H9 (cell line): Measurements from ENCODE around the gene EXOC3L1. TPM values are rescaled to one million over a fixed set of nuclear protein-coding genes. Genes with fewer than 3 reads are reported as not detected.

Source experiments
- DNase-seq: peaks from one replicate; pipeline ENCODE4 v3.0.0-alpha.2; 2017
- H2AFZ ChIP-seq: one replicate; pipeline ENCODE4 v1.6.1; 2013; ENCODE audit warnings: mild to moderate bottlenecking, low read length, control low read depth, moderate library complexity
- H2AK5ac ChIP-seq: 2 replicates; pipeline ENCODE4 v1.6.1; 2013; ENCODE audit warnings: low read length, control low read depth, mixed read lengths; ENCODE audit not compliant: insufficient read length
- H2BK120ac ChIP-seq: one replicate; pipeline ENCODE4 v1.6.1; 2013; ENCODE audit warnings: low read depth, mild to moderate bottlenecking, low read length, control low read depth, inconsistent platforms; ENCODE audit not compliant: poor library complexity, severe bottlenecking
- H2BK12ac ChIP-seq: 2 replicates; pipeline ENCODE4 v1.6.1; 2013; ENCODE audit warnings: low read length, control low read depth, mixed read lengths, low read depth; ENCODE audit not compliant: insufficient read length
- H2BK15ac ChIP-seq: 2 replicates; pipeline ENCODE4 v1.6.1; 2013; ENCODE audit warnings: low read depth, low read length, control low read depth
- H2BK20ac ChIP-seq: one replicate; pipeline ENCODE4 v1.6.1; 2013; ENCODE audit warnings: low read depth, mild to moderate bottlenecking, low read length, control low read depth, inconsistent platforms; ENCODE audit not compliant: poor library complexity, severe bottlenecking
- H2BK5ac ChIP-seq: 2 replicates; pipeline ENCODE4 v1.6.1; 2013; ENCODE audit warnings: low read length, control low read depth, mixed read lengths; ENCODE audit not compliant: insufficient read length
- H3K14ac ChIP-seq: 2 replicates; pipeline ENCODE4 v1.6.1; 2013; ENCODE audit warnings: low read length, control low read depth; ENCODE audit not compliant: insufficient read depth
- H3K18ac ChIP-seq: 2 replicates; pipeline ENCODE4 v1.6.1; 2013; ENCODE audit warnings: low read depth, mild to moderate bottlenecking, mixed read lengths, low read length, control low read depth; ENCODE audit not compliant: insufficient read length
- H3K23ac ChIP-seq: 2 replicates; pipeline ENCODE4 v1.6.1; 2013; ENCODE audit warnings: low read length, control low read depth, mixed read lengths, low read depth; ENCODE audit not compliant: insufficient read length
- H3K23me2 ChIP-seq: 2 replicates; pipeline ENCODE4 v1.6.1; 2013; ENCODE audit warnings: low read depth, mild to moderate bottlenecking, mixed read lengths, low read length, control low read depth; ENCODE audit not compliant: insufficient read length, poor library complexity, severe bottlenecking
- H3K27ac ChIP-seq: 2 replicates; pipeline ENCODE4 v1.5.1; 2013; ENCODE audit warnings: low read length, control low read depth, mixed read lengths, low read depth; ENCODE audit not compliant: insufficient read length
- H3K27me3 ChIP-seq: 2 replicates; pipeline ENCODE4 v1.6.1; 2013; ENCODE audit warnings: low read length, control low read depth, inconsistent platforms; ENCODE audit not compliant: insufficient read depth
- H3K4ac ChIP-seq: 2 replicates; pipeline ENCODE4 v1.6.1; 2013; ENCODE audit warnings: low read depth, mild to moderate bottlenecking, control low read depth, inconsistent platforms, low read length, moderate library complexity
- H3K4me1 ChIP-seq: 2 replicates; pipeline ENCODE4 v1.6.1; 2013; ENCODE audit warnings: low read length, control low read depth, inconsistent platforms; ENCODE audit not compliant: insufficient read depth
- H3K4me2 ChIP-seq: 2 replicates; pipeline ENCODE4 v1.6.1; 2013; ENCODE audit warnings: low read length, control low read depth, mixed read lengths; ENCODE audit not compliant: insufficient read length, insufficient read depth
- H3K56ac ChIP-seq: 2 replicates; pipeline ENCODE4 v1.6.1; 2013; ENCODE audit warnings: low read depth, mild to moderate bottlenecking, mixed read lengths, low read length, control low read depth; ENCODE audit not compliant: insufficient read length
- H3K79me1 ChIP-seq: 2 replicates; pipeline ENCODE4 v1.6.1; 2013; ENCODE audit warnings: low read depth, mild to moderate bottlenecking, moderate library complexity, low read length, control low read depth, inconsistent platforms; ENCODE audit not compliant: insufficient read depth, poor library complexity, severe bottlenecking
- H3K79me2 ChIP-seq: 2 replicates; pipeline ENCODE4 v1.6.1; 2013; ENCODE audit warnings: low read length, control low read depth, inconsistent platforms; ENCODE audit not compliant: insufficient read depth
- H3K9ac ChIP-seq: 2 replicates; pipeline ENCODE4 v1.6.1; 2013; ENCODE audit warnings: low read length, control low read depth, mixed read lengths; ENCODE audit not compliant: insufficient read length; ENCODE audit errors: extremely low read depth
- H3K9me3 ChIP-seq: one replicate; pipeline ENCODE4 v1.6.1; 2013; ENCODE audit warnings: low read depth, low read length, inconsistent platforms; ENCODE audit not compliant: control insufficient read depth
- H3T11ph ChIP-seq: one replicate; pipeline ENCODE4 v1.6.1; 2013; ENCODE audit warnings: mild to moderate bottlenecking, low read length, control low read depth, inconsistent platforms
- H4K20me1 ChIP-seq: one replicate; pipeline ENCODE4 v1.6.1; 2013; ENCODE audit not compliant: control insufficient read depth, insufficient read length, insufficient read depth
- H4K5ac ChIP-seq: 2 replicates; pipeline ENCODE4 v1.6.1; 2013; ENCODE audit warnings: low read depth, mild to moderate bottlenecking, mixed read lengths, low read length, control low read depth; ENCODE audit not compliant: insufficient read length
- H4K8ac ChIP-seq: replicated peaks from 2 replicates; pipeline ENCODE4 v1.6.1; 2013; ENCODE audit warnings: low read length, control low read depth, mixed read lengths, low read depth; ENCODE audit not compliant: insufficient read length
- H4K91ac ChIP-seq: 2 replicates; pipeline ENCODE4 v1.6.1; 2013; ENCODE audit warnings: low read depth, mild to moderate bottlenecking, moderate library complexity, mixed read lengths, low read length, control low read depth; ENCODE audit not compliant: insufficient read length
- H3K27ac Mint-ChIP-seq, 3 experiments: 2 replicates in 2 of 3; 3 replicates in 1 of 3; pipeline ENCODE4 v1.8.0; 2020 to 2021; ENCODE audit warnings: mixed read lengths in 3 of 3, mild to moderate bottlenecking in 1 of 3, moderate library complexity in 1 of 3
- H3K27me3 Mint-ChIP-seq: 2 replicates; pipeline ENCODE4 v1.8.0; 2021; ENCODE audit warnings: low read depth, mild to moderate bottlenecking, moderate library complexity, mixed read lengths
- H3K36me3 Mint-ChIP-seq, 3 experiments: 2 replicates in 2 of 3; 3 replicates in 1 of 3; pipeline ENCODE4 v1.8.0; 2020 to 2021; ENCODE audit warnings: low read depth in 3 of 3, mixed read lengths in 3 of 3; ENCODE audit not compliant: insufficient read depth in 1 of 3
- H3K4me1 Mint-ChIP-seq, 2 experiments: 2 replicates each; pipeline ENCODE4 v1.8.0; 2020; ENCODE audit warnings: mixed read lengths in 2 of 2
- H3K4me3 Mint-ChIP-seq, 2 experiments: 2 replicates in 1 of 2; 3 replicates in 1 of 2; pipeline ENCODE4 v1.8.0; 2020 to 2021; ENCODE audit warnings: mild to moderate bottlenecking in 2 of 2, mixed read lengths in 2 of 2, moderate library complexity in 1 of 2
- H3K9me3 Mint-ChIP-seq, 2 experiments: 2 replicates in 1 of 2; 3 replicates in 1 of 2; pipeline ENCODE4 v1.8.0; 2020; ENCODE audit warnings: mild to moderate bottlenecking in 2 of 2, mixed read lengths in 2 of 2, moderate library complexity in 1 of 2
- WGBS: extraction: QIAGEN DNeasy Blood & Tissue Kit; methylation state at CpG from one replicate; pipeline ENCODE4 v1.1.7; 2013; ENCODE audit warnings: missing lambda C conversion rate, low lambda C conversion rate, mixed read lengths; ENCODE audit not compliant: insufficient read length; ENCODE audit errors: extremely low coverage; 5-methylcytosine and 5-hydroxymethylcytosine counted together
- total RNA-seq: library from RNA; stranded (reverse); gene quantifications from 2 replicates; pipeline ENCODE4 v1.2.1, GENCODE V29; 2021
- TF ChIP-seq, protein P1 (sequence below): fragments of 200-600 bp; sonication (generic); conservative IDR thresholded peaks from 3 replicates; pipeline ENCODE4 v1.8.0; 2021; ENCODE audit warnings: antibody characterized with exemption, mild to moderate bottlenecking

The EXOC3L1 gene
- total RNA-seq, 1 experiment from 2014 or later: 3.3 TPM

DNA sequence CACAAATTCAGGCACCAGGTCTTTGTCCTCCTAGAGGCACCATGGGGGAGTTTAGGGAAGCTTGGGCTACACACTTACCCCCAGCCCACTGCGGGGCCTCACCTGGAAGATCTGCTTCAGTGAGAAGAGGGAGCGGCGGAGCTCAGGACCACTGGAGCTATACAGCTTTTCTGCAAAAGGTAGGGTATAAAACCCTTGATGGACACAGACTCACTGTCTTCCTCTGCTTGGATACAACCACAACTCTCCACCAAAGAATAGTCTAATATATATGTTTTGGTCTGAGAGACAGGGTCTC, 48.3 kb upstream of the EXOC3L1 start:
- Histone ChIP-seq H3K4ac (no peak overlapping the region), H3K18ac (no peak overlapping the region), H3K27me3 (no peaks in the 10 kb centered on the region), H3K27ac (no peak overlapping the region), H3K23ac (no peak overlapping the region), H2AFZ (no peak overlapping the region), H2BK15ac (no peak overlapping the region), H2AK5ac (no peak overlapping the region), H4K5ac (no peak overlapping the region), H3K14ac (no peak overlapping the region), H3T11ph (no peak overlapping the region), H3K79me1 (peaks cover 4% of the 10 kb centered on the region), H2BK12ac (no peak overlapping the region), H4K91ac (no peak overlapping the region), H3K79me2 (no peaks in the 10 kb centered on the region), H4K8ac (no peak overlapping the region), H3K4me2 (no peak overlapping the region), H3K23me2 (no peaks in the 10 kb centered on the region), H2BK5ac (no peak overlapping the region), H2BK120ac (no peak overlapping the region), H3K4me1 (peaks cover 11% of the 10 kb centered on the region; the same call in 1 of the 2 replicates), H4K20me1 (peaks cover 3% of the 10 kb centered on the region), H3K9me3 (no peaks in the 10 kb centered on the region), H2BK20ac (no peak overlapping the region), H3K9ac (no peak overlapping the region), H3K56ac (no peak overlapping the region)
- H3K27ac Mint-ChIP-seq: no peak overlapping the region
- peaks cover 23 to 57% (median 39%) of the 10 kb centered on the region in 3 experiments for H3K36me3 Mint-ChIP-seq
- TF ChIP-seq, protein P1, sequence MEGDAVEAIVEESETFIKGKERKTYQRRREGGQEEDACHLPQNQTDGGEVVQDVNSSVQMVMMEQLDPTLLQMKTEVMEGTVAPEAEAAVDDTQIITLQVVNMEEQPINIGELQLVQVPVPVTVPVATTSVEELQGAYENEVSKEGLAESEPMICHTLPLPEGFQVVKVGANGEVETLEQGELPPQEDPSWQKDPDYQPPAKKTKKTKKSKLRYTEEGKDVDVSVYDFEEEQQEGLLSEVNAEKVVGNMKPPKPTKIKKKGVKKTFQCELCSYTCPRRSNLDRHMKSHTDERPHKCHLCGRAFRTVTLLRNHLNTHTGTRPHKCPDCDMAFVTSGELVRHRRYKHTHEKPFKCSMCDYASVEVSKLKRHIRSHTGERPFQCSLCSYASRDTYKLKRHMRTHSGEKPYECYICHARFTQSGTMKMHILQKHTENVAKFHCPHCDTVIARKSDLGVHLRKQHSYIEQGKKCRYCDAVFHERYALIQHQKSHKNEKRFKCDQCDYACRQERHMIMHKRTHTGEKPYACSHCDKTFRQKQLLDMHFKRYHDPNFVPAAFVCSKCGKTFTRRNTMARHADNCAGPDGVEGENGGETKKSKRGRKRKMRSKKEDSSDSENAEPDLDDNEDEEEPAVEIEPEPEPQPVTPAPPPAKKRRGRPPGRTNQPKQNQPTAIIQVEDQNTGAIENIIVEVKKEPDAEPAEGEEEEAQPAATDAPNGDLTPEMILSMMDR: no peak
- H3K4me1 Mint-ChIP-seq: peaks cover 13 to 20% of the 10 kb centered on the region in 2 experiments
- no peak overlapping the region for H3K4me3 Mint-ChIP-seq
- no peaks in the 10 kb centered on the region for H3K9me3 Mint-ChIP-seq
- no CpG with 5 or more reads among the region's 3 CpGs for WGBS
- H3K27me3 Mint-ChIP-seq: no peaks in the 10 kb centered on the region
- DNase-seq: no peak
